Measurements from ENCODE around the gene DCBLD1.

- no peak for TF ChIP-seq POLR2A (IDR thresholded peaks at IDR 0.05; ENCODE audit: low read depth, low read length)
- TF ChIP-seq SMC3 (IDR thresholded peaks at IDR 0.05; ENCODE audit: low read depth, low read length): no peak
- TF ChIP-seq CTCF (conservative IDR thresholded peaks at IDR 0.05; ENCODE audit: low read depth, low read length): no peak
- TF ChIP-seq USF2 (IDR thresholded peaks at IDR 0.05; ENCODE audit: low read depth, low read length): peak; percentile 13; the same call in 1 of the 2 replicates
- no peak for TF ChIP-seq NFE2L2 (IDR thresholded peaks at IDR 0.05; ENCODE audit: low read depth, low read length)
- TF ChIP-seq MAFK (IDR thresholded peaks at IDR 0.05; ENCODE audit: low read depth, low read length): no peak
- no peak for TF ChIP-seq RFX5 (IDR thresholded peaks at IDR 0.05; ENCODE audit: low read depth, low read length)
- no peak for TF ChIP-seq CEBPB (IDR thresholded peaks at IDR 0.05; ENCODE audit: low read depth, low read length)
- 0 out of 2 replicates have a peak, but pooled peaks have one; percentile 12 for TF ChIP-seq RAD21 (IDR thresholded peaks at IDR 0.05; ENCODE audit: low read length)
- no peak for TF ChIP-seq FOS (IDR thresholded peaks at IDR 0.05; ENCODE audit: low read depth, low read length)
- TF ChIP-seq CHD1 (IDR thresholded peaks at IDR 0.05; ENCODE audit: low read depth, low read length): no peak
- TF ChIP-seq MXI1 (IDR thresholded peaks at IDR 0.05; ENCODE audit: borderline replicate concordance, low read depth, low read length): peak; percentile 99
- TF ChIP-seq MAZ (IDR thresholded peaks at IDR 0.05; ENCODE audit: borderline replicate concordance, low read depth, low read length): peak; percentile 33; the same call in 1 of the 2 replicates
Observed at GRCh38 chr6:117483004-117483644, 650 bp downstream of the DCBLD1 start.
